ENCODE measurements around the gene TCTN2. TPM values are rescaled to one million over a fixed set of nuclear protein-coding genes. Genes with fewer than 3 reads are reported as not detected.

The TCTN2 gene
- total RNA-seq, 1 donor from 2014 or later = 29.5 TPM

DNA sequence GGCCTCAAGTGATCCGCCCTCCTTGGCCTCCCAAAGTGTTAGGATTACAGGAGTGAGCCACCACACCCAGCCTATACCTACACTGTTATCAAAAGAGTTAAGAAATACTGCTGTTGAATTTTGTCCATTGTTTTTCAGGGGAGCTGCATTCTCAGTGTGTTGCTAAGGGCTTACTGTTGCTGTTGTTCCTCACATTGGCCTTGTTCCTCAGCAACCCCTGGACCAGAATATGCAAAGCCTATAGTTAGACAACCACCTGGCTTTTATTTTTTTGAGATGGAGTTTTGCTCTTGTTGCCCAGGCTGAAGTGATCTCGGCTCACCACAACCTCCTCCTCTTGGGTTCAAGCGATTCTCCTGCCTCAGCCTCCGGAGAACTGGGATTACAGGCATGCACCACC, 36.6 kb downstream of the TCTN2 start:
- H3K27me3 Mint-ChIP-seq = no peaks in the 10 kb centered on the region
- no peak overlapping the region for H3K27ac Mint-ChIP-seq
- H3K4me3 Mint-ChIP-seq = no peak overlapping the region
- peaks cover 5% of the 10 kb centered on the region for H3K4me1 Mint-ChIP-seq (ENCODE audit: unreplicated experiment)
- peaks cover 16% of the 10 kb centered on the region for H3K36me3 Mint-ChIP-seq
- TF ChIP-seq CTCF (conservative IDR thresholded peaks at IDR 0.05) = no peak
- no peaks in the 10 kb centered on the region for H3K9me3 Mint-ChIP-seq
- no peak for DNase-seq (ENCODE audit: extremely low spot score, unreplicated experiment)

DNA sequence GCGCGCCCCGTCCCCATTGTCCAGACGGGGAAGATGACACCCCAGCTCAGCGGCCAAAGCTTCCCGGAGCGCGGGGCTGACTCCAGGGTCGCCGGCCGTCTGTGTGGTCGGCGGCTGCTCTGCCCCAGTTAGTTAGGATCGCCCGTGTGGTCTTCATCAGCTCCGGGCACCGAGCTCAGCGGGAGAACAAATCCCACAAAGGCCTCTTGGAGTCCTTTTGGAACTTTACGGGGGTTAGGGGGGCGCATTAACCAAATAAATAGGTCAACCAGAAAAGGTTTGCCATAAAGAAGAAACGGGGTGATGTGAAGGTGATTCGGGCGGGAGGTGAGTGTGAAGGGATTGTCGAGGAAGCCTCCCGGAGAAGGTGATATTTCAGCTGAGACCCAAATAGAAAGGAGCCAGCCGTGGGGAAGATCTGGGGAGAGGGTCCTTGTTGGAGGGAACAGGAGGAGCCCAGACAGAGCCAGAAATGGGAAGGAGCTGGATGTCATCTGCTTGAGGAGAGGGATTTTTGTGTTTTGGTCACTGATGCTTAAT, 41.9 kb downstream of the TCTN2 start:
- DNase-seq (ENCODE audit: extremely low spot score, unreplicated experiment) = no peak
- H3K4me3 Mint-ChIP-seq = peak overlapping the region; percentile 96

GRCh38 chr12:123713398-123713797, 42.5 kb downstream of the TCTN2 start:
- H3K4me1 Mint-ChIP-seq (ENCODE audit: unreplicated experiment) = peaks cover 21% of the 10 kb centered on the region
- DNase-seq (ENCODE audit: extremely low spot score, unreplicated experiment) = no peak
- peak overlapping the region; percentile 65 for H3K27ac Mint-ChIP-seq
- H3K4me3 Mint-ChIP-seq = peak overlapping the region; percentile 96
- no peak for TF ChIP-seq CTCF (conservative IDR thresholded peaks at IDR 0.05)
- peaks cover 4% of the 10 kb centered on the region for H3K36me3 Mint-ChIP-seq
- H3K27me3 Mint-ChIP-seq = no peaks in the 10 kb centered on the region
- no peaks in the 10 kb centered on the region for H3K9me3 Mint-ChIP-seq

More for the DNA sequence above, 41.9 kb downstream of the TCTN2 start:
- no peak for TF ChIP-seq CTCF (conservative IDR thresholded peaks at IDR 0.05)
- H3K4me1 Mint-ChIP-seq (ENCODE audit: unreplicated experiment) = peaks cover 21% of the 10 kb centered on the region
- H3K36me3 Mint-ChIP-seq = peaks cover 4% of the 10 kb centered on the region
- H3K9me3 Mint-ChIP-seq = no peaks in the 10 kb centered on the region
- no peaks in the 10 kb centered on the region for H3K27me3 Mint-ChIP-seq
- H3K27ac Mint-ChIP-seq = peak overlapping the region; percentile 65

DNA sequence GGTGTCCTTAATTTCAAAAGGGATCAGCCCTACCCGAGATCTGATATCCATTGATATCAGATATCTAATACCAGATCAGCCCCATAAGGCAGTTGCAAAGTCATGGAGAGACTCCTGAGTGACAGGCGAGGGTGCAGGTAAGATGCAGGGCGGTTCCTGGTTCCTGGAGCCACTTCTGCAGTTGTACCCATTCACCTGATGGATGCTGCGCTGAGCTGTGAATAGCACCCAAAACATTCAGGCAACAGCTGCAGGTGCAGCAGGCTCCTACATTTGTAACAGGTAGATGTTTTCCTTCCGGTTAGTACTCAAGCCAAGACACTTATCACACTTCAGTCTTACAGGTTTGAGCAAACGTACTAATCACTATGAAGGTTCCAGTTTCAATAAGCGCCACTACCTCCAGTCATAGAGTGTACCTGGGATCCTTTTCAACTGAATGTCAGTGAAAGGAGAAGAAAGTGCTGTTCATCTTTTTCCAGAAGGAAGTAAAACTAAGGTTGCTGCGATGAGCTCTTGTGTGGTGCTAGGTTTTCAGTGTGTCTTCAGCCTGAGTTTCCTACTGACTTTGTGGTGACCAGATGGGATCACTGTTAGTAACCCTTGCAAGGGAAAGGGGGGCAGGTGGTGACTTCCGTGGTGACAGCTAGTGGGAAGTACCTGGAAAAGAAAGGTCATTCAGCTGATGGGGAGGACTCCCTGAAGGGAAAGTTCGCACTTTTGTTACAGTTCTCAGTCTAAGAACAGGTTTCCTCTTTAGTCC, 43.1 kb downstream of the TCTN2 start:
- Mint-ChIP-seq H3K9me3 (no peaks in the 10 kb centered on the region), H3K36me3 (peaks cover 4% of the 10 kb centered on the region), H3K27ac (peak overlapping the region; percentile 65), H3K4me1 (ENCODE audit: unreplicated experiment) (peaks cover 21% of the 10 kb centered on the region), H3K27me3 (no peaks in the 10 kb centered on the region), H3K4me3 (peak overlapping the region; percentile 96)
- DNase-seq (ENCODE audit: extremely low spot score, unreplicated experiment) = no peak
- TF ChIP-seq CTCF (conservative IDR thresholded peaks at IDR 0.05) = no peak

- Mint-ChIP-seq H3K9me3 (no peaks in the 10 kb centered on the region), H3K4me3 (no peak overlapping the region), H3K27ac (no peak overlapping the region), H3K4me1 (ENCODE audit: unreplicated experiment) (peaks cover 21% of the 10 kb centered on the region), H3K27me3 (no peaks in the 10 kb centered on the region), H3K36me3 (peaks cover 4% of the 10 kb centered on the region)
- no peak for DNase-seq (ENCODE audit: extremely low spot score, unreplicated experiment)
- TF ChIP-seq CTCF (conservative IDR thresholded peaks at IDR 0.05) = no peak
Observed at GRCh38 chr12:123715195-123715594, 44.3 kb downstream of the TCTN2 start.

Data from type B pancreatic cell (in vitro differentiated cells).